Measurements from ENCODE around the gene CCR6.

- TF ChIP-seq CTCF (IDR thresholded peaks at IDR 0.05 in 4 of 5, conservative IDR thresholded peaks at IDR 0.05 in 1 of 5) = no peak
- no peak for TF ChIP-seq POLR2A (IDR thresholded peaks at IDR 0.05)
Measured at GRCh38 chr6:167152862-167153261, 30.0 kb downstream of the CCR6 start.

All from gastrocnemius medialis (tissue), 4 donors.